IMR-90 (cell line): ENCODE measurements around the gene TIPIN. TPM values are rescaled to one million over a fixed set of nuclear protein-coding genes. Genes with fewer than 3 reads are reported as not detected.

Experiments used
- ATAC-seq: fragments of 200-7000 bp; cut with Tn5 transposase; 2 replicates; pipeline ENCODE4 v1.9.1; 2020; ENCODE audit warnings: low read depth, mild to moderate bottlenecking, moderate library complexity
- BruUV-seq: library from RNA; stranded (reverse); fragments of 400-500 nt; replicated peaks from 2 replicates; lab custom pipeline; 2021; lab: Mats Ljungman, UMichigan
- CTCF ChIA-PET: fragments of 300-600 bp; formaldehyde crosslinking; extraction: SDS; loops from one replicate; lab custom pipeline; 2021; ENCODE audit warnings: antibody characterized with exemption; lab: Yijun Ruan, JAX
- POLR2A ChIA-PET: fragments of 300-600 bp; sonication (Branson Sonifier 250); formaldehyde crosslinking; loops from one replicate; lab custom pipeline; 2022; ENCODE audit warnings: antibody characterized with exemption; ENCODE audit not compliant: unreplicated experiment; lab: Charles Lee
- DNase-seq: peaks from one replicate; pipeline ENCODE4 v3.0.0; 2013
- H2AFZ ChIP-seq: replicated peaks from 2 replicates; pipeline ENCODE3; 2013; ENCODE audit warnings: low read length, mild to moderate bottlenecking; ENCODE audit not compliant: poor library complexity
- H2AK5ac ChIP-seq: 2 replicates; pipeline ENCODE4 v1.6.1; 2013; ENCODE audit warnings: low read depth, low read length, inconsistent platforms
- H2AK9ac ChIP-seq: replicated peaks from 2 replicates; pipeline ENCODE3; 2013; ENCODE audit warnings: mild to moderate bottlenecking, low read depth, low read length, moderate library complexity; ENCODE audit not compliant: poor library complexity
- H2BK120ac ChIP-seq: 2 replicates; pipeline ENCODE4 v1.6.1; 2013; ENCODE audit warnings: low read depth, low read length, inconsistent platforms
- H2BK15ac ChIP-seq: 3 replicates; pipeline ENCODE4 v1.6.1; 2013; ENCODE audit warnings: low read depth, low read length, inconsistent platforms
- H2BK20ac ChIP-seq: 2 replicates; pipeline ENCODE4 v1.6.1; 2013; ENCODE audit warnings: low read depth, mild to moderate bottlenecking, inconsistent platforms, low read length, moderate library complexity
- H2BK5ac ChIP-seq: 2 replicates; pipeline ENCODE4 v1.6.1; 2013; ENCODE audit warnings: mild to moderate bottlenecking, low read depth, low read length, inconsistent platforms; ENCODE audit not compliant: poor library complexity, severe bottlenecking
- H3K14ac ChIP-seq: replicated peaks from 2 replicates; pipeline ENCODE4 v1.6.1; 2013; ENCODE audit warnings: low read depth, low read length, inconsistent platforms
- H3K18ac ChIP-seq: 2 replicates; pipeline ENCODE4 v1.6.1; 2013; ENCODE audit warnings: low read depth, low read length, control low read depth
- H3K23ac ChIP-seq: 2 replicates; pipeline ENCODE4 v1.6.1; 2013; ENCODE audit warnings: low read depth, low read length, inconsistent platforms
- H3K27ac ChIP-seq: 2 replicates; pipeline ENCODE4 v1.5.1; 2013; ENCODE audit warnings: mild to moderate bottlenecking, control low read depth, low read length; ENCODE audit not compliant: insufficient read depth
- H3K27me3 ChIP-seq: 2 replicates; pipeline ENCODE4 v1.6.1; 2013; ENCODE audit warnings: low read length; ENCODE audit not compliant: control insufficient read depth, insufficient read depth
- H3K36me3 ChIP-seq: 2 replicates; pipeline ENCODE4 v1.6.1; 2013; ENCODE audit warnings: low read length, mixed read lengths; ENCODE audit not compliant: control insufficient read depth, insufficient read depth
- H3K4ac ChIP-seq: 2 replicates; pipeline ENCODE4 v1.6.1; 2013; ENCODE audit warnings: low read depth, low read length, inconsistent platforms
- H3K4me1 ChIP-seq: 2 replicates; pipeline ENCODE4 v1.6.1; 2013; ENCODE audit warnings: low read length, mixed read lengths; ENCODE audit not compliant: control insufficient read depth, insufficient read depth
- H3K4me2 ChIP-seq: 2 replicates; pipeline ENCODE4 v1.6.1; 2013; ENCODE audit warnings: low read depth, mild to moderate bottlenecking, control low read depth, low read length, moderate library complexity
- H3K4me3 ChIP-seq: 2 replicates; pipeline ENCODE4 v1.5.1; 2013; ENCODE audit warnings: low read depth, mild to moderate bottlenecking, control low read depth, low read length, moderate library complexity; ENCODE audit not compliant: insufficient read depth
- H3K56ac ChIP-seq: 2 replicates; pipeline ENCODE4 v1.6.1; 2013; ENCODE audit warnings: low read length, inconsistent platforms; ENCODE audit not compliant: insufficient read depth; ENCODE audit errors: extremely low read depth
- H3K79me1 ChIP-seq, 2 experiments: 2 replicates each; pipeline ENCODE4 v1.6.1; 2013; ENCODE audit warnings: low read length in 2 of 2, inconsistent platforms in 1 of 2, low read depth in 1 of 2
- H3K9ac ChIP-seq: 2 replicates; pipeline ENCODE4 v1.6.1; 2013; ENCODE audit warnings: low read depth, low read length, control low read depth
- H3K9me1 ChIP-seq: 2 replicates; pipeline ENCODE4 v1.6.1; 2013; ENCODE audit warnings: low read length, inconsistent platforms; ENCODE audit not compliant: insufficient read depth
- H3K9me3 ChIP-seq: 2 replicates; pipeline ENCODE4 v1.6.1; 2013; ENCODE audit warnings: low read length; ENCODE audit not compliant: control insufficient read depth, insufficient read depth
- H4K20me1 ChIP-seq: 2 replicates; pipeline ENCODE4 v1.6.1; 2013; ENCODE audit warnings: low read length, inconsistent platforms; ENCODE audit not compliant: insufficient read depth
- H4K5ac ChIP-seq: 2 replicates; pipeline ENCODE4 v1.6.1; 2013; ENCODE audit warnings: mild to moderate bottlenecking, low read depth, low read length, control low read depth
- H4K8ac ChIP-seq, 2 experiments: 2 replicates each; pipeline ENCODE4 v1.6.1; 2013; ENCODE audit warnings: low read depth in 2 of 2, low read length in 2 of 2, control low read depth in 1 of 2, inconsistent platforms in 1 of 2
- H4K91ac ChIP-seq: 2 replicates; pipeline ENCODE4 v1.6.1; 2013; ENCODE audit warnings: low read depth, low read length, inconsistent platforms; ENCODE audit not compliant: insufficient read depth
- BHLHE40 ChIP-seq: fragments of 150-350 bp; IDR thresholded peaks from 2 replicates; pipeline ENCODE4 v1.6.1; 2016; ENCODE audit warnings: mild to moderate bottlenecking, low read depth, low read length
- CHD1 ChIP-seq: IDR thresholded peaks from 2 replicates; pipeline ENCODE4 v1.6.1; 2012; ENCODE audit warnings: low read depth, low read length, improper control_type of control experiment
- FOS ChIP-seq: fragments of 150-350 bp; IDR thresholded peaks from 2 replicates; pipeline ENCODE4 v1.6.1; 2016; ENCODE audit warnings: low read depth, low read length
- MAFK ChIP-seq: IDR thresholded peaks from 2 replicates; pipeline ENCODE4 v1.6.1; 2012; ENCODE audit warnings: low read depth, low read length, improper control_type of control experiment
- MXI1 ChIP-seq: IDR thresholded peaks from 2 replicates; pipeline ENCODE4 v1.6.1; 2012; ENCODE audit warnings: low read depth, mild to moderate bottlenecking, low read length, moderate library complexity, borderline replicate concordance
- WGBS, 2 experiments: methylation state at CpG; one replicate each; pipeline versions ENCODE4 v1.1.5 to v1.1.7; 2013; ENCODE audit warnings: missing lambda C conversion rate in 2 of 2; ENCODE audit not compliant: insufficient read length in 1 of 2; ENCODE audit errors: extremely low coverage in 2 of 2; 5-methylcytosine and 5-hydroxymethylcytosine counted together
- dilution Hi-C: fragments of 300-500 bp; cut with HindIII; formaldehyde crosslinking; loops from one replicate; pipeline ENCODE4 v1.14.3; 2018; ENCODE audit warnings: low sequenced_read_pairs; ENCODE audit not compliant: unreplicated experiment
- in situ Hi-C: fragments of 300-500 bp; cut with MboI; formaldehyde crosslinking; loops from 3 replicates; pipeline ENCODE4 v1.14.3; 2019; ENCODE audit warnings: low sequenced_read_pairs, inconsistent platforms, mixed read lengths
- intact Hi-C: fragments of 100-400 bp; cut with micrococcal nuclease; formaldehyde crosslinking; loops from 2 replicates; pipeline ENCODE4 v1.10.0; 2022
- polyA plus RNA-seq, 3 experiments: library from polyadenylated mRNA; depleted of rRNA; stranded (reverse); fragments of >200 nt; gene quantifications; 2 replicates each; pipeline ENCODE4 v1.2.3, GENCODE V29; 2012; ENCODE audit warnings: low replicate concordance in 1 of 3
- total RNA-seq: library from RNA; depleted of rRNA; stranded (reverse); fragments of >200 nt; gene quantifications from 2 replicates; pipeline ENCODE4 v1.2.3, GENCODE V29; 2012

The TIPIN gene
- total and polyA plus RNA-seq, 2 of the 4 experiments (the other 2 are of a cell fraction), result 6.3 to 7.3 TPM

DNA sequence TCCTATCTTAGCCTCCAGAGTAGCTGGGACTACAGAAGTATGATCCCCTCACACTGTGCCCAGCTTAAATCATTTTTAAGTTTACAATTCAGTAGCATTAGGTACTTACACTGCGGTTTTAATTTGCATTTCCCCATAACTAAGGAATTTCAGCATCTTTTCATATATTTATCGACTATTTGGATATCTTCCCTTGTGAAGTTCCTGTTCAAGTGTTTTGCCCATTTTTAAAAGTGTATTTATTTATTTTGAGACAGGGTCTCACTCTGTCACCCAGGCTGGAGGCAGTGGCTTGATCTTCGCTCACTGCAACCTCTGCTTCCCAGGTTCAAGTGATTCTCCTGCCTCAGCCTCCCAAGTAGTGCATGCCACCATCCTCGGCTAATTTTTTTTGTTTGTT is 17.7 kb upstream of the TIPIN start:
- ATAC-seq (no peak), DNase-seq (no peak)
- Histone ChIP-seq H2AK9ac (no peak overlapping the region), H3K9ac (no peak overlapping the region), H3K27me3 (no peaks in the 10 kb centered on the region), H4K5ac (no peak overlapping the region), H3K79me1 (no peaks in the 10 kb centered on the region), H3K4me3 (no peak overlapping the region), H3K14ac (no peak overlapping the region), H3K4me1 (no peaks in the 10 kb centered on the region), H3K9me1 (no peaks in the 10 kb centered on the region), H3K18ac (no peak overlapping the region), H2AFZ (no peak overlapping the region), H4K91ac (no peak overlapping the region), H3K27ac (no peak overlapping the region), H4K8ac (no peak overlapping the region), H2BK15ac (no peak overlapping the region), H2BK5ac (no peak overlapping the region), H3K4ac (no peak overlapping the region), H3K56ac (no peak overlapping the region), H3K9me3 (peaks cover 2% of the 10 kb centered on the region; the same call in 1 of the 2 replicates), H3K4me2 (no peak overlapping the region), H2AK5ac (no peak overlapping the region), H3K23ac (no peak overlapping the region), H2BK120ac (no peak overlapping the region), H3K36me3 (no peaks in the 10 kb centered on the region), H4K20me1 (no peaks in the 10 kb centered on the region), H2BK20ac (no peak overlapping the region)
- POLR2A ChIA-PET, result no interaction called here
- dilution Hi-C loops (no loop called here), intact Hi-C loops (no loop called here), in situ Hi-C loops (loop anchor here (25.0 kb wide), 1 partner anchor 488 kb away; no protein-coding TSS in a partner anchor)
- BruUV-seq, result no TSS peak
- WGBS, 2 experiments, result no CpG with 5 or more reads among the region's 4 CpGs
- CTCF ChIA-PET, result no interaction called here
- TF ChIP-seq CHD1 (no peak), BHLHE40 (no peak), FOS (no peak), MXI1 (no peak), MAFK (no peak)
